Measurements from ENCODE around the gene HIRIP3. TPM values are rescaled to one million over a fixed set of nuclear protein-coding genes. Genes with fewer than 3 reads are reported as not detected.

Gene HIRIP3
- total and polyA plus RNA-seq, 2 of the 4 experiments (the other 2 are of a cell fraction) = 5.0 to 10.5 TPM

DNA sequence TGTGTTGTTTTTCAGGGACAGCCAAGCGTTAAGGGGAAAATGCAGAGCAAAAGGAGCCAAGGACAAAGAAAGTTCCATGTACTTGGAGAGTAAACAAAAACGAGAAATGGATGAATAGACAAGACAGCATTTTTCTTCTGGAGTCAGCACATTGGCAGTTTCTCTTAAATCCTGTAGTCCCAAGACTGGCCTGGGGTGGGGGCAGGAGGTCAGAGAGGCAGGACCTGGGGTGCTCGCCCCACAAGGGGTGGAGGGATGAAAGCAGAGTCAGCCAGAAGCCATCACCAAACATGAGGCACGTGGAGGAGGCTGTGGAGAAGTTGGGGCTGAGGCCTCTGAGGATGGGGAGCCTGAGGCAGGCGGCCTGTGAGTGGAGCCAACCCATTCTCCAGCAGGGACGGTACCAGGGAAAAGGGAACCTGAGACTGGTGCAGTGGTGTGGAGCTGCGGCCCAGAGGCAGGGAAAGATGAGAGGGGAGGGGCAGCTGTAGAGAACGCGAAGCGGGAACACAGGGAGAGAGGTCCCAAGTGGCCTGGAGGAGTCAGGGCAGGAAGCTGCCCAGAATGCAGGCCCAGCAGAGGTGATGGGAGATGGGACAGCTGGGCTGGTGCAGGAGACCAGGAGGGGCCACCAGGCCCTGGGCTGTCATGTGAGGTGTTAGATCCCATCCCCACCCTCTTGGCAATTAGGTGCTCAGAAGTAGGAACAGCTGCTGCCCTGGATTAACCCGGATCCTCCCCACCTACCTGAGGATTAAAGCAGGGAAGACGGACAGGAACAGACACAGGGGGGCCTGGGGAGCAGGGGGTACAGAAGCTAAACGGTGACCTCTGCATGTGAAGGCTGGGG is 32.4 kb upstream of the HIRIP3 start:
- peaks cover 9% of the 10 kb centered on the region; the same call in 1 of the 2 replicates for H4K20me1 ChIP-seq (ENCODE audit: insufficient read depth, low read length)
- H3K4me3 ChIP-seq (ENCODE audit: insufficient read depth, low read depth, low read length) = no peak overlapping the region
- no peak overlapping the region for H3K9ac ChIP-seq (ENCODE audit: low read depth, low read length)
- peaks cover 72% of the 10 kb centered on the region for H3K27me3 ChIP-seq (ENCODE audit: control insufficient read depth, insufficient read depth, low read length)
- no peak overlapping the region for H2BK5ac ChIP-seq (ENCODE audit: low read depth, low read length, poor library complexity, severe bottlenecking)
- H4K8ac ChIP-seq (ENCODE audit: low read depth in 2 of 2, low read length in 2 of 2) = no peak overlapping the region
- intact Hi-C loops (cut with micrococcal nuclease) (no loop called here), in situ Hi-C loops (cut with MboI; ENCODE audit: low sequenced_read_pairs) (loop anchor here (10.0 kb wide), 1 partner anchor 333 kb away; no protein-coding TSS in a partner anchor), dilution Hi-C loops (cut with HindIII; ENCODE audit: low sequenced_read_pairs, unreplicated experiment) (no loop called here)
- no peaks in the 10 kb centered on the region for H3K4me1 ChIP-seq (ENCODE audit: control insufficient read depth, insufficient read depth, low read length)
- no peak overlapping the region for H3K4me2 ChIP-seq (ENCODE audit: low read depth, low read length)
- WGBS, 2 experiments (ENCODE audit: extremely low coverage in 2 of 2, insufficient read length in 1 of 2) = 25% methylated on average over 7 of the region's 13 CpGs; no CpG with 5 or more reads in 1 of the 2 experiments
- H3K27ac ChIP-seq (ENCODE audit: insufficient read depth, low read length) = no peak overlapping the region
- no peaks in the 10 kb centered on the region for H3K79me1 ChIP-seq (ENCODE audit: low read depth in 1 of 2, low read length in 2 of 2)
- no peak overlapping the region for H2BK20ac ChIP-seq (ENCODE audit: low read depth, low read length)
- H2BK120ac ChIP-seq (ENCODE audit: low read depth, low read length) = no peak overlapping the region
- H2AK9ac ChIP-seq (replicated peaks; ENCODE audit: low read depth, low read length, poor library complexity) = no peak overlapping the region
- H3K4ac ChIP-seq (ENCODE audit: low read depth, low read length) = no peak overlapping the region
- no peaks in the 10 kb centered on the region for H3K36me3 ChIP-seq (ENCODE audit: control insufficient read depth, insufficient read depth, low read length)
- BruUV-seq (replicated peaks) = no TSS peak
- DNase-seq (no peak), ATAC-seq (ENCODE audit: low read depth) (no peak)
- no peak overlapping the region for H3K18ac ChIP-seq (ENCODE audit: low read depth, low read length)
- ChIA-PET POLR2A (ENCODE audit: unreplicated experiment) (no interaction called here), CTCF (no interaction called here)
- no peak overlapping the region for H2AFZ ChIP-seq (replicated peaks; ENCODE audit: low read length, poor library complexity)
- H2AK5ac ChIP-seq (ENCODE audit: low read depth, low read length) = no peak overlapping the region
- no peak overlapping the region for H3K56ac ChIP-seq (ENCODE audit: extremely low read depth, insufficient read depth, low read length)
- H4K5ac ChIP-seq (ENCODE audit: low read depth, low read length) = no peak overlapping the region
- TF ChIP-seq, protein P1, sequence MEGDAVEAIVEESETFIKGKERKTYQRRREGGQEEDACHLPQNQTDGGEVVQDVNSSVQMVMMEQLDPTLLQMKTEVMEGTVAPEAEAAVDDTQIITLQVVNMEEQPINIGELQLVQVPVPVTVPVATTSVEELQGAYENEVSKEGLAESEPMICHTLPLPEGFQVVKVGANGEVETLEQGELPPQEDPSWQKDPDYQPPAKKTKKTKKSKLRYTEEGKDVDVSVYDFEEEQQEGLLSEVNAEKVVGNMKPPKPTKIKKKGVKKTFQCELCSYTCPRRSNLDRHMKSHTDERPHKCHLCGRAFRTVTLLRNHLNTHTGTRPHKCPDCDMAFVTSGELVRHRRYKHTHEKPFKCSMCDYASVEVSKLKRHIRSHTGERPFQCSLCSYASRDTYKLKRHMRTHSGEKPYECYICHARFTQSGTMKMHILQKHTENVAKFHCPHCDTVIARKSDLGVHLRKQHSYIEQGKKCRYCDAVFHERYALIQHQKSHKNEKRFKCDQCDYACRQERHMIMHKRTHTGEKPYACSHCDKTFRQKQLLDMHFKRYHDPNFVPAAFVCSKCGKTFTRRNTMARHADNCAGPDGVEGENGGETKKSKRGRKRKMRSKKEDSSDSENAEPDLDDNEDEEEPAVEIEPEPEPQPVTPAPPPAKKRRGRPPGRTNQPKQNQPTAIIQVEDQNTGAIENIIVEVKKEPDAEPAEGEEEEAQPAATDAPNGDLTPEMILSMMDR (conservative IDR thresholded peaks at IDR 0.05; ENCODE audit: low read depth, low read length) = no peak
- no peak for TF ChIP-seq POLR2A (IDR thresholded peaks at IDR 0.05; ENCODE audit: low read depth, low read length)
- no peak for TF ChIP-seq RAD21 (IDR thresholded peaks at IDR 0.05; ENCODE audit: low read length)
- no peak for TF ChIP-seq MAFK (IDR thresholded peaks at IDR 0.05; ENCODE audit: low read depth, low read length)
- no peak for TF ChIP-seq CEBPB (IDR thresholded peaks at IDR 0.05; ENCODE audit: low read depth, low read length)
- TF ChIP-seq BHLHE40 (IDR thresholded peaks at IDR 0.05; ENCODE audit: low read depth, low read length) = no peak
- TF ChIP-seq SMC3 (IDR thresholded peaks at IDR 0.05; ENCODE audit: low read depth, low read length) = no peak
- TF ChIP-seq NFE2L2 (IDR thresholded peaks at IDR 0.05; ENCODE audit: low read depth, low read length) = no peak
- TF ChIP-seq CHD1 (IDR thresholded peaks at IDR 0.05; ENCODE audit: low read depth, low read length) = no peak
- no peak overlapping the region for H4K91ac ChIP-seq (ENCODE audit: insufficient read depth, low read depth, low read length)
- no peaks in the 10 kb centered on the region for H3K9me3 ChIP-seq (ENCODE audit: control insufficient read depth, insufficient read depth, low read length)
- no peaks in the 10 kb centered on the region for H3K9me1 ChIP-seq (ENCODE audit: insufficient read depth, low read length)
- H2BK15ac ChIP-seq (ENCODE audit: low read depth, low read length) = no peak overlapping the region
- no peak overlapping the region for H3K14ac ChIP-seq (replicated peaks; ENCODE audit: low read depth, low read length)
- H3K23ac ChIP-seq (ENCODE audit: low read depth, low read length) = no peak overlapping the region
